HCT116 (cell line): ENCODE results near the gene PTPN9.

Source experiments
- CEBPB ChIP-seq: IDR thresholded peaks from 2 replicates; pipeline ENCODE4 v1.6.1; 2012; ENCODE audit warnings: low read depth
- CTCF ChIP-seq, 3 experiments: fragments of 200-600 bp in 1 of 3; sonication (generic) in 1 of 3; IDR thresholded peaks in 2 of 3; conservative IDR thresholded peaks in 1 of 3; 2 replicates each; pipeline ENCODE4 v1.5.1; 2012 to 2017; ENCODE audit warnings: low read depth in 2 of 3, low read length in 2 of 3, antibody characterized with exemption in 1 of 3, borderline replicate concordance in 1 of 3, control low read depth in 1 of 3, mild to moderate bottlenecking in 1 of 3, mixed read lengths in 1 of 3, mixed run types in 1 of 3, moderate library complexity in 1 of 3; ENCODE audit not compliant: insufficient read depth in 1 of 3
- EGR1 ChIP-seq: IDR thresholded peaks from 2 replicates; pipeline ENCODE4 v1.6.1; 2012; ENCODE audit warnings: low read depth
- EZH2 ChIP-seq: fragments of 200-600 bp; sonication (generic); IDR thresholded peaks from 2 replicates; pipeline ENCODE4 v1.6.1; 2017; ENCODE audit warnings: antibody characterized with exemption, mixed run types
- EZH2phosphoT487 ChIP-seq: fragments of 200-600 bp; IDR thresholded peaks from 2 replicates; pipeline ENCODE4 v1.6.1; 2018; ENCODE audit warnings: antibody characterized with exemption, borderline replicate concordance
- MAX ChIP-seq: IDR thresholded peaks from 2 replicates; pipeline ENCODE4 v1.6.1; 2012
- POLR2A ChIP-seq: IDR thresholded peaks from 2 replicates; pipeline ENCODE4 v1.7.0; 2011; ENCODE audit warnings: borderline replicate concordance; ENCODE audit not compliant: insufficient read depth, insufficient read length; ENCODE audit errors: extremely low read depth
- RAD21 ChIP-seq: IDR thresholded peaks from 2 replicates; pipeline ENCODE4 v1.6.1; 2012; ENCODE audit warnings: low read depth, mild to moderate bottlenecking
- REST ChIP-seq: IDR thresholded peaks from 2 replicates; pipeline ENCODE4 v1.6.1; 2012; ENCODE audit warnings: low read depth
- SP1 ChIP-seq: IDR thresholded peaks from 2 replicates; pipeline ENCODE4 v1.6.1; 2012; ENCODE audit warnings: low read depth
- TCF7L2 ChIP-seq: IDR thresholded peaks from 2 replicates; pipeline ENCODE4 v1.7.0; 2011; ENCODE audit warnings: borderline replicate concordance, inconsistent platforms; ENCODE audit not compliant: insufficient read depth, insufficient read length; ENCODE audit errors: extremely low read depth

GRCh38 chr15:75452865-75453702, 126.0 kb downstream of the PTPN9 start:
- TF ChIP-seq CTCF (IDR thresholded peaks at IDR 0.05 in 2 of 3, conservative IDR thresholded peaks at IDR 0.05 in 1 of 3; ENCODE audit: borderline replicate concordance in 1 of 3, insufficient read depth in 1 of 3, low read depth in 2 of 3, low read length in 2 of 3) (peak in 2 of 3 experiments; percentile 12 to 49; a peak in 2 of 6 replicates), TCF7L2 (no peak), EGR1 (no peak), REST (no peak), POLR2A (no peak), RAD21 (no peak), SP1 (no peak), MAX (no peak), EZH2 (no peak), CEBPB (no peak), EZH2phosphoT487 (no peak)
